ENCODE results near the gene PIGU.

Gene PIGU

GRCh38 chr20:34532756-34533155 lies 144.1 kb downstream of the PIGU start:
- Histone ChIP-seq H3K27me3 (ENCODE audit: insufficient read depth, poor library complexity, severe bottlenecking) (no peaks in the 10 kb centered on the region), H3K36me3 (ENCODE audit: low read depth) (peaks cover 97% of the 10 kb centered on the region), H3K4me1 (ENCODE audit: insufficient read depth, poor library complexity, severe bottlenecking) (no peaks in the 10 kb centered on the region), H3K27ac (ENCODE audit: poor library complexity, severe bottlenecking) (no peak overlapping the region), H3K4me3 (ENCODE audit: severe bottlenecking) (no peak overlapping the region), H3K9me3 (ENCODE audit: severe bottlenecking) (no peaks in the 10 kb centered on the region)
- TF ChIP-seq CTCF (IDR thresholded peaks at IDR 0.05; ENCODE audit: poor library complexity, severe bottlenecking) = no peak
- DNase-seq (ENCODE audit: low spot score) (peak; percentile 73), ATAC-seq (ENCODE audit: low read depth) (no peak)

GRCh38 chr20:34532320-34532719 lies 144.6 kb downstream of the PIGU start:
- no peaks in the 10 kb centered on the region for H3K4me1 ChIP-seq (ENCODE audit: insufficient read depth, poor library complexity, severe bottlenecking)
- no peaks in the 10 kb centered on the region for H3K27me3 ChIP-seq (ENCODE audit: insufficient read depth, poor library complexity, severe bottlenecking)
- no peaks in the 10 kb centered on the region for H3K9me3 ChIP-seq (ENCODE audit: severe bottlenecking)
- H3K36me3 ChIP-seq (ENCODE audit: low read depth) = peaks cover 98% of the 10 kb centered on the region
- no peak overlapping the region for H3K4me3 ChIP-seq (ENCODE audit: severe bottlenecking)
- TF ChIP-seq CTCF (IDR thresholded peaks at IDR 0.05; ENCODE audit: poor library complexity, severe bottlenecking) = no peak
- H3K27ac ChIP-seq (ENCODE audit: poor library complexity, severe bottlenecking) = no peak overlapping the region
- peak; percentile 76 for DNase-seq (ENCODE audit: low spot score)
- ATAC-seq (ENCODE audit: low read depth) = no peak

- Histone ChIP-seq H3K9me3 (ENCODE audit: severe bottlenecking) (no peaks in the 10 kb centered on the region), H3K27ac (ENCODE audit: poor library complexity, severe bottlenecking) (no peak overlapping the region), H3K4me1 (ENCODE audit: insufficient read depth, poor library complexity, severe bottlenecking) (peaks cover 2% of the 10 kb centered on the region), H3K27me3 (ENCODE audit: insufficient read depth, poor library complexity, severe bottlenecking) (no peaks in the 10 kb centered on the region), H3K4me3 (ENCODE audit: severe bottlenecking) (no peak overlapping the region), H3K36me3 (ENCODE audit: low read depth) (peaks cover 98% of the 10 kb centered on the region)
- no peak for ATAC-seq (ENCODE audit: low read depth)
- TF ChIP-seq CTCF (IDR thresholded peaks at IDR 0.05; ENCODE audit: poor library complexity, severe bottlenecking) = no peak
- peak; percentile 68 for DNase-seq (ENCODE audit: low spot score)
Observed at GRCh38 chr20:34531608-34532265, 145.2 kb downstream of the PIGU start.

- no peak overlapping the region for H3K27ac ChIP-seq (ENCODE audit: poor library complexity, severe bottlenecking)
- ATAC-seq (ENCODE audit: low read depth) = no peak
- peaks cover 91% of the 10 kb centered on the region for H3K36me3 ChIP-seq (ENCODE audit: low read depth)
- peak; percentile 67 for DNase-seq (ENCODE audit: low spot score)
- no peaks in the 10 kb centered on the region for H3K9me3 ChIP-seq (ENCODE audit: severe bottlenecking)
- TF ChIP-seq CTCF (IDR thresholded peaks at IDR 0.05; ENCODE audit: poor library complexity, severe bottlenecking) = no peak
- no peaks in the 10 kb centered on the region for H3K27me3 ChIP-seq (ENCODE audit: insufficient read depth, poor library complexity, severe bottlenecking)
- H3K4me3 ChIP-seq (ENCODE audit: severe bottlenecking) = no peak overlapping the region
- H3K4me1 ChIP-seq (ENCODE audit: insufficient read depth, poor library complexity, severe bottlenecking) = peaks cover 13% of the 10 kb centered on the region
Observed at GRCh38 chr20:34530342-34530741, 146.6 kb downstream of the PIGU start.

- Histone ChIP-seq H3K4me3 (ENCODE audit: severe bottlenecking) (no peak overlapping the region), H3K27ac (ENCODE audit: poor library complexity, severe bottlenecking) (no peak overlapping the region), H3K27me3 (ENCODE audit: insufficient read depth, poor library complexity, severe bottlenecking) (no peaks in the 10 kb centered on the region), H3K9me3 (ENCODE audit: severe bottlenecking) (no peaks in the 10 kb centered on the region), H3K4me1 (ENCODE audit: insufficient read depth, poor library complexity, severe bottlenecking) (peaks cover 18% of the 10 kb centered on the region), H3K36me3 (ENCODE audit: low read depth) (peaks cover 90% of the 10 kb centered on the region)
- no peak for TF ChIP-seq CTCF (IDR thresholded peaks at IDR 0.05; ENCODE audit: poor library complexity, severe bottlenecking)
- DNase-seq (ENCODE audit: low spot score) (peak; percentile 57), ATAC-seq (ENCODE audit: low read depth) (no peak)
Observed at GRCh38 chr20:34529742-34530141, 147.2 kb downstream of the PIGU start.
